ENCODE results near the gene ILF2. TPM values are rescaled to one million over a fixed set of nuclear protein-coding genes. Genes with fewer than 3 reads are reported as not detected.

ILF2 gene
- total and polyA plus RNA-seq, 2 of the 13 experiments (the other 11 are each of a cell fraction or from before 2014, with no cell fraction given), result 292 to 366 TPM

DNA sequence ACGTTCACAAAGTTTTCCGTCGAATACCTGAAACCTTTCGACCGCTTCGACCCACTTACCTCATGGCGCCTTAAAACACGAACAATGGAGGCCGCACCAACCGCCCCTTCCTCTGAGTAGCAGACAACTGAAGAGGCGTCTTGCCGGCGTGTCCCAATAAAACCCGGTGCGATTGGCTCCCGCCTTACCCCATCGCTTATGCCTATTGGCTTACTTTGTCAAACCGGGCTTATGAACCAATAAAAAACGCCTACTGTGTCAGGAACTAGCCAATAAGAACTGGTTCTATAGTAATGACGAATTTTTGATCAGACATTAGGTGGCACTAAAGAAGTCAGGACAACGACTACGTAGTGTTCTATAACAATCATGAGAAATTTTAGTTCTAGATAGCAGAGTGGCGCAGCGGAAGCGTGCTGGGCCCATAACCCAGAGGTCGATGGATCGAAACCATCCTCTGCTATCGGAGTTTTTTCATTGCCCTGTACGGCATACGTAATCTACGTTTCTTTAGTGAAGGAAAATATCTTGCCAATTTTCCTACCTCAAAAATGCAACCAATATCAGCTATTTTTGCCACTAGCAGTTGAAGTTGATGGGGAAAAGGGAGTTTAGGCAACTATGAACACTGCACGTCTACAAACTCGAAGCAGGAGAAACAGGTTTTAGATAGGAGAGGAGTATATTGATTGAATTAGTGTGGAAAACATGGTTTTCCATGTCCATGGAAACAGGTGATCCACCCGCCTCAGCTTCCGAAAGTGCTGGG is at the start of gene ILF2 (continued):
- TF ChIP-seq HNF4G (IDR thresholded peaks at IDR 0.05; ENCODE audit: borderline replicate concordance, low read depth, low read length), result no peak
- no peak for TF ChIP-seq HNF4G (CRISPR knock-in tag; IDR thresholded peaks at IDR 0.05; ENCODE audit: borderline replicate concordance, low read depth)
- TF ChIP-seq NR2F1 (CRISPR knock-in tag; IDR thresholded peaks at IDR 0.05), result no peak
- TF ChIP-seq AKAP8 (CRISPR knock-in tag; IDR thresholded peaks at IDR 0.05), result no peak
- no peak for TF ChIP-seq HDAC6 (IDR thresholded peaks at IDR 0.05; ENCODE audit: low read depth, low read length)
- TF ChIP-seq HNRNPL (IDR thresholded peaks at IDR 0.05; ENCODE audit: low read depth, low read length), result no peak
- TF ChIP-seq, protein P1, sequence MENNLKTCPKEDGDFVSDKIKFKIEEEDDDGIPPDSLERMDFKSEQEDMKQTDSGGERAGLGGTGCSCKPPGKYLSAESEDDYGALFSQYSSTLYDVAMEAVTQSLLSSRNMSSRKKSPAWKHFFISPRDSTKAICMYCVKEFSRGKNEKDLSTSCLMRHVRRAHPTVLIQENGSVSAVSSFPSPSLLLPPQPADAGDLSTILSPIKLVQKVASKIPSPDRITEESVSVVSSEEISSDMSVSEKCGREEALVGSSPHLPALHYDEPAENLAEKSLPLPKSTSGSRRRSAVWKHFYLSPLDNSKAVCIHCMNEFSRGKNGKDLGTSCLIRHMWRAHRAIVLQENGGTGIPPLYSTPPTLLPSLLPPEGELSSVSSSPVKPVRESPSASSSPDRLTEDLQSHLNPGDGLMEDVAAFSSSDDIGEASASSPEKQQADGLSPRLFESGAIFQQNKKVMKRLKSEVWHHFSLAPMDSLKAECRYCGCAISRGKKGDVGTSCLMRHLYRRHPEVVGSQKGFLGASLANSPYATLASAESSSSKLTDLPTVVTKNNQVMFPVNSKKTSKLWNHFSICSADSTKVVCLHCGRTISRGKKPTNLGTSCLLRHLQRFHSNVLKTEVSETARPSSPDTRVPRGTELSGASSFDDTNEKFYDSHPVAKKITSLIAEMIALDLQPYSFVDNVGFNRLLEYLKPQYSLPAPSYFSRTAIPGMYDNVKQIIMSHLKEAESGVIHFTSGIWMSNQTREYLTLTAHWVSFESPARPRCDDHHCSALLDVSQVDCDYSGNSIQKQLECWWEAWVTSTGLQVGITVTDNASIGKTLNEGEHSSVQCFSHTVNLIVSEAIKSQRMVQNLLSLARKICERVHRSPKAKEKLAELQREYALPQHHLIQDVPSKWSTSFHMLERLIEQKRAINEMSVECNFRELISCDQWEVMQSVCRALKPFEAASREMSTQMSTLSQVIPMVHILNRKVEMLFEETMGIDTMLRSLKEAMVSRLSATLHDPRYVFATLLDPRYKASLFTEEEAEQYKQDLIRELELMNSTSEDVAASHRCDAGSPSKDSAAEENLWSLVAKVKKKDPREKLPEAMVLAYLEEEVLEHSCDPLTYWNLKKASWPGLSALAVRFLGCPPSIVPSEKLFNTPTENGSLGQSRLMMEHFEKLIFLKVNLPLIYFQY (CRISPR knock-in tag; IDR thresholded peaks at IDR 0.05; ENCODE audit: borderline replicate concordance), result peak; percentile 80; the same call in 1 of the 2 replicates
- TF ChIP-seq GTF3A (CRISPR knock-in tag; conservative IDR thresholded peaks at IDR 0.05), result no peak
- TF ChIP-seq NFE2L2 (IDR thresholded peaks at IDR 0.05; ENCODE audit: low read length), result no peak
- peak; percentile 34; the same call in 1 of the 2 replicates for TF ChIP-seq ISL2 (CRISPR knock-in tag; IDR thresholded peaks at IDR 0.05)
- no peak for TF ChIP-seq NPAS2 (CRISPR knock-in tag; IDR thresholded peaks at IDR 0.05; ENCODE audit: borderline replicate concordance)
- no peak for TF ChIP-seq KLF12 (CRISPR knock-in tag; IDR thresholded peaks at IDR 0.05; ENCODE audit: borderline replicate concordance)
- TF ChIP-seq, protein P2, sequence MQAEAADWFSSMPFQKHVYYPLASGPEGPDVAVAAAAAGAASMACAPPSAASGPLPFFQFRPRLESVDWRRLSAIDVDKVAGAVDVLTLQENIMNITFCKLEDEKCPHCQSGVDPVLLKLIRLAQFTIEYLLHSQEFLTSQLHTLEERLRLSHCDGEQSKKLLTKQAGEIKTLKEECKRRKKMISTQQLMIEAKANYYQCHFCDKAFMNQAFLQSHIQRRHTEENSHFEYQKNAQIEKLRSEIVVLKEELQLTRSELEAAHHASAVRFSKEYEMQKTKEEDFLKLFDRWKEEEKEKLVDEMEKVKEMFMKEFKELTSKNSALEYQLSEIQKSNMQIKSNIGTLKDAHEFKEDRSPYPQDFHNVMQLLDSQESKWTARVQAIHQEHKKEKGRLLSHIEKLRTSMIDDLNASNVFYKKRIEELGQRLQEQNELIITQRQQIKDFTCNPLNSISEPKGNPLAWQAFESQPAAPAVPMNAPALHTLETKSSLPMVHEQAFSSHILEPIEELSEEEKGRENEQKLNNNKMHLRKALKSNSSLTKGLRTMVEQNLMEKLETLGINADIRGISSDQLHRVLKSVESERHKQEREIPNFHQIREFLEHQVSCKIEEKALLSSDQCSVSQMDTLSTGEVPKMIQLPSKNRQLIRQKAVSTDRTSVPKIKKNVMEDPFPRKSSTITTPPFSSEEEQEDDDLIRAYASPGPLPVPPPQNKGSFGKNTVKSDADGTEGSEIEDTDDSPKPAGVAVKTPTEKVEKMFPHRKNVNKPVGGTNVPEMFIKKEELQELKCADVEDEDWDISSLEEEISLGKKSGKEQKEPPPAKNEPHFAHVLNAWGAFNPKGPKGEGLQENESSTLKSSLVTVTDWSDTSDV (CRISPR knock-in tag; IDR thresholded peaks at IDR 0.05), result no peak
- TF ChIP-seq ZNF256 (CRISPR knock-in tag; conservative IDR thresholded peaks at IDR 0.05), result no peak
- TF ChIP-seq SPEN (CRISPR knock-in tag; IDR thresholded peaks at IDR 0.05; ENCODE audit: low read depth), result peak; percentile 79; the same call in 1 of the 2 replicates
- no peak for TF ChIP-seq HMGA1 (CRISPR knock-in tag; conservative IDR thresholded peaks at IDR 0.05)
